ENCODE data around the gene CPEB1.

- no peak for TF ChIP-seq CTCF (IDR thresholded peaks at IDR 0.05; ENCODE audit: insufficient read depth, low read length)
- no peak for TF ChIP-seq POLR2AphosphoS5 (IDR thresholded peaks at IDR 0.05; ENCODE audit: low read depth)
- TF ChIP-seq SPI1 (IDR thresholded peaks at IDR 0.05; ENCODE audit: borderline replicate concordance, low read depth): no peak
Observed at GRCh38 chr15:82670699-82671098, 23.5 kb upstream of the CPEB1 start.

Data from HL-60 (cell line).